ENCODE data around the gene TTC38.
A peak's percentile ranks its signal among the peaks of the same experiment; 100 is the strongest.
"Not testable (repeated sequence)": the region's sequence is repeated elsewhere in the genome, so short reads cannot be mapped to it uniquely, and the experiment has no call there.

Gene TTC38

GRCh38 chr22:46241396-46242007, 26.3 kb upstream of the TTC38 start:
- no peak for DNase-seq
- intact Hi-C loops (cut with DNase I) = loop anchor here (10.0 kb wide), 1 partner anchor 97 kb away; no protein-coding TSS in a partner anchor

- intact Hi-C loops (cut with DNase I) = loop anchor here (10.0 kb wide), 1 partner anchor 97 kb away; no protein-coding TSS in a partner anchor
- no peak for DNase-seq
Measured at GRCh38 chr22:46242076-46242475, 25.7 kb upstream of the TTC38 start.

- intact Hi-C loops (cut with DNase I) = loop anchor here (10.0 kb wide), 1 partner anchor 100 kb away; no protein-coding TSS in a partner anchor
- DNase-seq = no peak
Measured at GRCh38 chr22:46244771-46245170, 23.0 kb upstream of the TTC38 start.

- peak in 38 of 42 donors; percentile 33 to 83 (median 55) for DNase-seq
- intact Hi-C loops (cut with DNase I) = loop anchor here (10.0 kb wide), 1 partner anchor 101 kb away; no protein-coding TSS in a partner anchor
Measured at GRCh38 chr22:46245511-46245910, 22.3 kb upstream of the TTC38 start.

- intact Hi-C loops (cut with DNase I) = loop anchor here (10.0 kb wide), 1 partner anchor 101 kb away; no protein-coding TSS in a partner anchor
- DNase-seq = no peak
Measured at GRCh38 chr22:46246178-46246577, 21.6 kb upstream of the TTC38 start.

- intact Hi-C loops (cut with DNase I) = loop anchor here (10.0 kb wide), 1 partner anchor 103 kb away; no protein-coding TSS in a partner anchor
- no peak for DNase-seq
Measured at GRCh38 chr22:46247443-46247975, 20.3 kb upstream of the TTC38 start.

GRCh38 chr22:46250035-46250782, 17.6 kb upstream of the TTC38 start, which contains the start of gene CDPF1:
Gene CDPF1 (minus strand): TSS chr22:46250293. CDS start chr22:46248284, 2,009 bp downstream.
- intact Hi-C loops (cut with DNase I) = no loop called here
- DNase-seq = peak; percentile 79 to 97 (median 94)

- DNase-seq = peak in 1 of 42 donors; percentile 35
- intact Hi-C loops (cut with DNase I) = no loop called here
Measured at GRCh38 chr22:46250783-46251125, 17.1 kb upstream of the TTC38 start.

- DNase-seq = no peak
- intact Hi-C loops (cut with DNase I) = no loop called here
Measured at GRCh38 chr22:46251266-46251665, 16.5 kb upstream of the TTC38 start.

GRCh38 chr22:46251816-46252380, 15.9 kb upstream of the TTC38 start:
- no peak for DNase-seq
- intact Hi-C loops (cut with DNase I) = no loop called here

GRCh38 chr22:46256358-46256958, 11.3 kb upstream of the TTC38 start:
- intact Hi-C loops (cut with DNase I) = no loop called here

GRCh38 chr22:46259374-46259773, 8.4 kb upstream of the TTC38 start:
- DNase-seq = peak in 3 of 42 donors; percentile 10 to 32 (median 28)
- intact Hi-C loops (cut with DNase I) = no loop called here

More at GRCh38 chr22:46256358-46256958, 11.3 kb upstream of the TTC38 start:
- no peak for DNase-seq

GRCh38 chr22:46260038-46260437, 7.8 kb upstream of the TTC38 start:
- DNase-seq = peak in 1 of 42 donors; percentile 5
- intact Hi-C loops (cut with DNase I) = no loop called here

GRCh38 chr22:46262449-46263215, 5.2 kb upstream of the TTC38 start:
- intact Hi-C loops (cut with DNase I) = no loop called here
- DNase-seq = peak in 37 of 42 donors; percentile 21 to 76 (median 48)

GRCh38 chr22:46263216-46263590, 4.6 kb upstream of the TTC38 start, which contains the start of gene PKDREJ:
Gene PKDREJ (minus strand): TSS chr22:46263343. CDS start chr22:46263322, 21 bp downstream.
- peak in 2 of 42 donors; percentile 12 to 13 for DNase-seq
- intact Hi-C loops (cut with DNase I) = no loop called here

GRCh38 chr22:46264520-46264919, 3.3 kb upstream of the TTC38 start:
- peak in 1 of 42 donors; percentile 10 for DNase-seq
- intact Hi-C loops (cut with DNase I) = not testable (repeated sequence)

- peak in 1 of 42 donors; percentile 16 for DNase-seq
- intact Hi-C loops (cut with DNase I) = not testable (repeated sequence)
Measured at GRCh38 chr22:46265627-46266026, 2.2 kb upstream of the TTC38 start.

- peak in 2 of 42 donors; percentile 7 to 13 for DNase-seq
- intact Hi-C loops (cut with DNase I) = no loop called here
Measured at GRCh38 chr22:46269564-46269963, 1.8 kb downstream of the TTC38 start.
